Measurements from ENCODE around the gene TP63. TPM values are rescaled to one million over a fixed set of nuclear protein-coding genes. Genes with fewer than 3 reads are reported as not detected.

TP63 gene
- total RNA-seq (2022; extraction: Qiagen RNA extraction; ENCODE audit: low read depth), result 0.42 to 0.85 TPM (median 0.75 TPM) in 5 replicates

DNA sequence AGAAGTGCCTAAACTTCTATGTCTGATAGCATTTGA, at the start of gene TP63:
Gene TP63 (plus strand): TSS at position 17 of the 36 bp plus-strand sequence. CDS start 127 bp downstream, outside the sequence.

